Measurements from ENCODE around the gene IL22RA2.

IL22RA2 gene

DNA sequence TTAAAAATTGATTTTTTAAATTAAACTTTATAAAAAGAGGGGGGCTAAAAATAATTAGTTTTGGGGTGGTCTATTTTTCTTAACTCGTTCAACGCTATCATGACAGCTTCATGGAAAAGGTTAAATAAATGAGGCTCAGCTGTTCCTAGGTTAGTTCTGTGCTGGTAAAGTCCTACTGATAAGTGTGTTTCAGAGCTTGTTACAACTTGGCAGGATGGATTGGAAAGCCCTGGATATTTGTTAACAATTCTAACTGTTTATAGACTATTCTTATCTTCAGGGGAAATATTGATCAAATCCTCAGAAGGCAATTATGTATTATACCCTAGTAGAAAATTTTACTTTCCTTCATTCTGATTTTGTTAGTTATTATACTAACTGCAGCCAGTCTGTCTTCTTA is 50.4 kb downstream of the IL22RA2 start:
- H3K9ac ChIP-seq (ENCODE audit: low read depth, low read length): no peak overlapping the region
- H3K4me3 ChIP-seq (ENCODE audit: low read depth in 1 of 2, low read length in 2 of 2): no peak overlapping the region
- no peaks in the 10 kb centered on the region for H3K79me2 ChIP-seq (ENCODE audit: insufficient read depth, low read length)
- TF ChIP-seq CTCF (IDR thresholded peaks at IDR 0.05; ENCODE audit: borderline replicate concordance, extremely low read depth, low read length, poor library complexity, severe bottlenecking) (no peak), EZH2 (IDR thresholded peaks at IDR 0.05; ENCODE audit: borderline replicate concordance, low read depth, low read length, severe bottlenecking) (no peak)
- H3K9me3 ChIP-seq (ENCODE audit: insufficient read depth, low read length, severe bottlenecking): peaks cover 27% of the 10 kb centered on the region
- H4K20me1 ChIP-seq (ENCODE audit: insufficient read depth, low read length): no peaks in the 10 kb centered on the region
- no peaks in the 10 kb centered on the region for H3K4me1 ChIP-seq (ENCODE audit: insufficient read depth, low read length)
- no peak overlapping the region for H3K27ac ChIP-seq (ENCODE audit: low read length)
- no peaks in the 10 kb centered on the region for H3K36me3 ChIP-seq (ENCODE audit: insufficient read depth, low read length)
- no peak for DNase-seq
- no peak for ATAC-seq (ENCODE audit: insufficient read depth, low read depth)
- no peaks in the 10 kb centered on the region for H3K27me3 ChIP-seq (ENCODE audit: insufficient read depth, low read length, poor library complexity)
- no peak overlapping the region for H2AFZ ChIP-seq (ENCODE audit: low read depth, low read length)
- no peak overlapping the region for H3K4me2 ChIP-seq (ENCODE audit: insufficient read depth, low read length)

- Histone ChIP-seq H3K27me3 (ENCODE audit: insufficient read depth, low read length, poor library complexity) (no peaks in the 10 kb centered on the region), H3K36me3 (ENCODE audit: insufficient read depth, low read length) (no peaks in the 10 kb centered on the region), H3K9me3 (ENCODE audit: insufficient read depth, low read length, severe bottlenecking) (peaks cover 31% of the 10 kb centered on the region), H4K20me1 (ENCODE audit: insufficient read depth, low read length) (no peaks in the 10 kb centered on the region), H3K4me3 (ENCODE audit: low read depth in 1 of 2, low read length in 2 of 2) (no peak overlapping the region), H3K9ac (ENCODE audit: low read depth, low read length) (no peak overlapping the region), H2AFZ (ENCODE audit: low read depth, low read length) (no peak overlapping the region), H3K27ac (ENCODE audit: low read length) (no peak overlapping the region), H3K4me1 (ENCODE audit: insufficient read depth, low read length) (no peaks in the 10 kb centered on the region), H3K79me2 (ENCODE audit: insufficient read depth, low read length) (no peaks in the 10 kb centered on the region), H3K4me2 (ENCODE audit: insufficient read depth, low read length) (no peak overlapping the region)
- ATAC-seq (ENCODE audit: insufficient read depth, low read depth) (no peak), DNase-seq (no peak)
- no peak for TF ChIP-seq EZH2 (IDR thresholded peaks at IDR 0.05; ENCODE audit: borderline replicate concordance, low read depth, low read length, severe bottlenecking)
- no peak for TF ChIP-seq CTCF (IDR thresholded peaks at IDR 0.05; ENCODE audit: borderline replicate concordance, extremely low read depth, low read length, poor library complexity, severe bottlenecking)
Measured at GRCh38 chr6:137122612-137123011, 50.8 kb downstream of the IL22RA2 start.

GRCh38 chr6:137121401-137121997 is 51.9 kb downstream of the IL22RA2 start:
- Histone ChIP-seq H3K4me1 (ENCODE audit: insufficient read depth, low read length) (no peaks in the 10 kb centered on the region), H3K4me3 (ENCODE audit: low read depth in 1 of 2, low read length in 2 of 2) (no peak overlapping the region), H3K9me3 (ENCODE audit: insufficient read depth, low read length, severe bottlenecking) (peaks cover 31% of the 10 kb centered on the region), H4K20me1 (ENCODE audit: insufficient read depth, low read length) (no peaks in the 10 kb centered on the region), H3K27me3 (ENCODE audit: insufficient read depth, low read length, poor library complexity) (no peaks in the 10 kb centered on the region), H3K9ac (ENCODE audit: low read depth, low read length) (no peak overlapping the region), H3K79me2 (ENCODE audit: insufficient read depth, low read length) (no peaks in the 10 kb centered on the region), H3K4me2 (ENCODE audit: insufficient read depth, low read length) (no peak overlapping the region), H3K36me3 (ENCODE audit: insufficient read depth, low read length) (no peaks in the 10 kb centered on the region), H3K27ac (ENCODE audit: low read length) (no peak overlapping the region), H2AFZ (ENCODE audit: low read depth, low read length) (no peak overlapping the region)
- ATAC-seq (ENCODE audit: insufficient read depth, low read depth) (peak; percentile 47; the same call in 1 of the 3 replicates), DNase-seq (no peak)
- TF ChIP-seq CTCF (IDR thresholded peaks at IDR 0.05; ENCODE audit: borderline replicate concordance, extremely low read depth, low read length, poor library complexity, severe bottlenecking) (no peak), EZH2 (IDR thresholded peaks at IDR 0.05; ENCODE audit: borderline replicate concordance, low read depth, low read length, severe bottlenecking) (no peak)
